ENCODE measurements around the gene DLG2. TPM values are rescaled to one million over a fixed set of nuclear protein-coding genes. Genes with fewer than 3 reads are reported as not detected.

Gene DLG2
- total and polyA plus RNA-seq, 9 of the 15 experiments (the other 6 are each of a cell fraction or from before 2014, with no cell fraction given): 0.52 to 1.6 (median 0.95) TPM

DNA sequence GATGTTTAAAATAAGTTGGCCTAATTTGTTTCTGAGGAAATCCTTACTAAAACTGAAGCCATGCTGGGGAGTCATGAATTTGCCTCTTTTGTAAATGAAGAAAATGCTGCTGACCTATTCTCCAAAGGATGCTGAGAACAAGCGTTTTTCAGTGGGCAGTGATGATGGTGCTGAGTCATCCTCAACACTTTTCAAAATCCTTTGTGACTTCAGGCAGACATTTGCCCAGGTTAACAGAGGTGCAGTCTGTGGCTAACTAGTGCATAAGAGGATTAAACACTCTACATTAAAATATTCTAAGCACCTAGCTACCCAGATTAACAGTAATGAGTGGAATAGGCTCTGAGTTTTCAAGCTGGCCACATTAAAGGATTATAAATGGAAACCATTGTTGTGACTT, 509.0 kb downstream of the DLG2 start:
- Histone ChIP-seq H3K4me1 (replicated peaks in 1 of 2; ENCODE audit: control insufficient read depth in 2 of 2, insufficient read depth in 2 of 2, low read length in 2 of 2) (no peaks in the 10 kb centered on the region), H3K4me2 (ENCODE audit: insufficient read depth, low read length) (no peak overlapping the region), H3K9me3 (replicated peaks; ENCODE audit: control insufficient read depth, insufficient read depth, low read depth, low read length) (no peaks in the 10 kb centered on the region; the same call in 1 of the 2 replicates), H3K79me2 (ENCODE audit: control insufficient read depth, insufficient read depth, low read length) (no peaks in the 10 kb centered on the region), H3K9me1 (ENCODE audit: control insufficient read depth, insufficient read depth, low read length) (no peaks in the 10 kb centered on the region), H3K4me3 (no peak overlapping the region), H4K20me1 (replicated peaks; ENCODE audit: control insufficient read depth, insufficient read depth, low read length) (no peaks in the 10 kb centered on the region), H3K36me3 (ENCODE audit: control insufficient read depth, insufficient read depth, low read length) (no peaks in the 10 kb centered on the region), H3K9ac (ENCODE audit: insufficient read depth in 1 of 2, low read depth in 2 of 2, low read length in 2 of 2) (no peak overlapping the region), H2AFZ (ENCODE audit: low read depth, low read length) (no peak overlapping the region), H3K27ac (ENCODE audit: extremely low read depth, low read depth, low read length) (no peak overlapping the region), H3K27me3 (ENCODE audit: control insufficient read depth in 2 of 2, insufficient read depth in 2 of 2, low read length in 2 of 2) (no peaks in the 10 kb centered on the region)
- BruUV-seq (replicated peaks): no TSS peak
- WGBS (ENCODE audit: insufficient coverage, low coverage, missing lambda C conversion rate): 0% methylated on average over 1 of the region's 1 CpG
- CTCF ChIA-PET (ENCODE audit: low intra/inter-chr PET ratio): no interaction called here
- TF ChIP-seq, protein P1, sequence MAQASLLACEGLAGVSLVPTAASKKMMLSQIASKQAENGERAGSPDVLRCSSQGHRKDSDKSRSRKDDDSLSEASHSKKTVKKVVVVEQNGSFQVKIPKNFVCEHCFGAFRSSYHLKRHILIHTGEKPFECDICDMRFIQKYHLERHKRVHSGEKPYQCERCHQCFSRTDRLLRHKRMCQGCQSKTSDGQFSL (CRISPR knock-in tag; IDR thresholded peaks at IDR 0.05): no peak
- TF ChIP-seq, protein P1 (tag; IDR thresholded peaks at IDR 0.05): no peak
- no peak for TF ChIP-seq RFX7 (CRISPR knock-in tag; IDR thresholded peaks at IDR 0.05)
- no peak for TF ChIP-seq NR2C1 (IDR thresholded peaks at IDR 0.05)
- no peak for TF ChIP-seq NR2C1 (tag; IDR thresholded peaks at IDR 0.05)
- TF ChIP-seq SREBF1 (IDR thresholded peaks at IDR 0.05; ENCODE audit: borderline replicate concordance, low read depth, low read length): no peak
- no peak for TF ChIP-seq DACH1 (IDR thresholded peaks at IDR 0.05; ENCODE audit: partially characterized antibody)
- no peak for TF ChIP-seq PHTF2 (CRISPR knock-in tag; IDR thresholded peaks at IDR 0.05)
- TF ChIP-seq XRCC4 (IDR thresholded peaks at IDR 0.05; ENCODE audit: extremely low read depth, insufficient read depth, insufficient read length): no peak
- TF ChIP-seq RBM39 (optimal IDR thresholded peaks at IDR 0.05; ENCODE audit: low read depth, low read length): no peak
- TF ChIP-seq ZNF282 (CRISPR knock-in tag; IDR thresholded peaks at IDR 0.05): no peak
- no peak for TF ChIP-seq ZNF224 (CRISPR knock-in tag; IDR thresholded peaks at IDR 0.05)
- no peak for TF ChIP-seq ESRRA (IDR thresholded peaks at IDR 0.05; ENCODE audit: borderline replicate concordance, low read depth)
- TF ChIP-seq, protein P2, sequence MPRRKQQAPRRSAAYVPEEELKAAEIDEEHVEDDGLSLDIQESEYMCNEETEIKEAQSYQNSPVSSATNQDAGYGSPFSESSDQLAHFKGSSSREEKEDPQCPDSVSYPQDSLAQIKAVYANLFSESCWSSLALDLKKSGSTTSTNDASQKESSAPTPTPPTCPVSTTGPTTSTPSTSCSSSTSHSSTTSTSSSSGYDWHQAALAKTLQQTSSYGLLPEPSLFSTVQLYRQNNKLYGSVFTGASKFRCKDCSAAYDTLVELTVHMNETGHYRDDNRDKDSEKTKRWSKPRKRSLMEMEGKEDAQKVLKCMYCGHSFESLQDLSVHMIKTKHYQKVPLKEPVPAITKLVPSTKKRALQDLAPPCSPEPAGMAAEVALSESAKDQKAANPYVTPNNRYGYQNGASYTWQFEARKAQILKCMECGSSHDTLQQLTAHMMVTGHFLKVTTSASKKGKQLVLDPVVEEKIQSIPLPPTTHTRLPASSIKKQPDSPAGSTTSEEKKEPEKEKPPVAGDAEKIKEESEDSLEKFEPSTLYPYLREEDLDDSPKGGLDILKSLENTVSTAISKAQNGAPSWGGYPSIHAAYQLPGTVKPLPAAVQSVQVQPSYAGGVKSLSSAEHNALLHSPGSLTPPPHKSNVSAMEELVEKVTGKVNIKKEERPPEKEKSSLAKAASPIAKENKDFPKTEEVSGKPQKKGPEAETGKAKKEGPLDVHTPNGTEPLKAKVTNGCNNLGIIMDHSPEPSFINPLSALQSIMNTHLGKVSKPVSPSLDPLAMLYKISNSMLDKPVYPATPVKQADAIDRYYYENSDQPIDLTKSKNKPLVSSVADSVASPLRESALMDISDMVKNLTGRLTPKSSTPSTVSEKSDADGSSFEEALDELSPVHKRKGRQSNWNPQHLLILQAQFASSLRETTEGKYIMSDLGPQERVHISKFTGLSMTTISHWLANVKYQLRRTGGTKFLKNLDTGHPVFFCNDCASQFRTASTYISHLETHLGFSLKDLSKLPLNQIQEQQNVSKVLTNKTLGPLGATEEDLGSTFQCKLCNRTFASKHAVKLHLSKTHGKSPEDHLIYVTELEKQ (CRISPR knock-in tag; IDR thresholded peaks at IDR 0.05): no peak
- TF ChIP-seq, protein P3, sequence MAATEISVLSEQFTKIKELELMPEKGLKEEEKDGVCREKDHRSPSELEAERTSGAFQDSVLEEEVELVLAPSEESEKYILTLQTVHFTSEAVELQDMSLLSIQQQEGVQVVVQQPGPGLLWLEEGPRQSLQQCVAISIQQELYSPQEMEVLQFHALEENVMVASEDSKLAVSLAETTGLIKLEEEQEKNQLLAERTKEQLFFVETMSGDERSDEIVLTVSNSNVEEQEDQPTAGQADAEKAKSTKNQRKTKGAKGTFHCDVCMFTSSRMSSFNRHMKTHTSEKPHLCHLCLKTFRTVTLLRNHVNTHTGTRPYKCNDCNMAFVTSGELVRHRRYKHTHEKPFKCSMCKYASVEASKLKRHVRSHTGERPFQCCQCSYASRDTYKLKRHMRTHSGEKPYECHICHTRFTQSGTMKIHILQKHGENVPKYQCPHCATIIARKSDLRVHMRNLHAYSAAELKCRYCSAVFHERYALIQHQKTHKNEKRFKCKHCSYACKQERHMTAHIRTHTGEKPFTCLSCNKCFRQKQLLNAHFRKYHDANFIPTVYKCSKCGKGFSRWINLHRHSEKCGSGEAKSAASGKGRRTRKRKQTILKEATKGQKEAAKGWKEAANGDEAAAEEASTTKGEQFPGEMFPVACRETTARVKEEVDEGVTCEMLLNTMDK (IDR thresholded peaks at IDR 0.05; ENCODE audit: borderline replicate concordance, insufficient read depth, low read depth, low read length, poor library complexity, severe bottlenecking): no peak
- no peak for FAIRE-seq
- in situ Hi-C loops (cut with MboI) (no loop called here), intact Hi-C loops (cut with micrococcal nuclease) (no loop called here)
- no peak for DNase-seq (ENCODE audit: extremely low read depth in 1 of 4, low spot score in 3 of 4)
- POLR2A ChIA-PET: interaction anchor here (0.6 kb wide), 1 partner anchor 1059 kb away, joined by 3 read pairs; no protein-coding TSS in a partner anchor
- no peak for ATAC-seq

All from K562 (cell line).